Measurements from ENCODE around the gene ELP4.

ELP4 gene

GRCh38 chr11:31768749-31769640 is 259.4 kb downstream of the ELP4 start:
- no peak for DNase-seq (ENCODE audit: low read depth in 4 of 4, low spot score in 1 of 4)

DNA sequence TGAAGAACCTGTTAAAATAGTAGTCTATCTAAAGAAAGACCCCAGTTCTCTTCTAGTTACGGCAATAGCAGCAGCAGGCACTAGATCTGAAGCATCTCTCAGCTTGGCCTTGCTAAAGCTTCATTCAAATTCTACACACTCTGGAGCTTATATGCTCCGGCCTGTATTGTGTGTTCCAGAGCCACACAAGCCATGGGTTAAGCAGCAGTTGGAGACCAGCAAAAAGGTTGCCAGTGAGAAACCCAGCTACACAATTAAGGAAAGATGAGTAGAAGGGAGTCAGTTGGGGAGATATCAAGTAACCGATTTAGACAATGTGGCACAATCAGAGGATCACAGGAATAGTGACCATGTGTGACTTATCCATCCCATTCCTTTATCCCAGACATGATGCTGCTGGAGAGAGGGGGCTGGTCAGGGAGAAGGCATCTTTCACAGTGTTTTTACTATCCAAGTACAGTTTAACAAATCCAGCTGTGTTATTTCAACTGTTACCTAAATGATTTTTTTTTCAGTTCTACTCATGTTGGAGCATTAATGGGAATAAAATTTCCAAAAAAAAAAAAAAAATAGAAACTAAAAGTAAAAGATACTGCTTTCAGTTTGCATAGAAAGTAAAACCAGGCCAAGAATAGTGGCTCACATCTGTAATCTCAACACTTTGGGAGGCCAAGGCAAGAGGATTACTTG is 260.6 kb downstream of the ELP4 start:
- DNase-seq (ENCODE audit: low read depth in 4 of 4, low spot score in 1 of 4): no peak

- DNase-seq (ENCODE audit: low read depth in 4 of 4, low spot score in 1 of 4): no peak
Measured at GRCh38 chr11:31772412-31772811, 262.8 kb downstream of the ELP4 start.

DNA sequence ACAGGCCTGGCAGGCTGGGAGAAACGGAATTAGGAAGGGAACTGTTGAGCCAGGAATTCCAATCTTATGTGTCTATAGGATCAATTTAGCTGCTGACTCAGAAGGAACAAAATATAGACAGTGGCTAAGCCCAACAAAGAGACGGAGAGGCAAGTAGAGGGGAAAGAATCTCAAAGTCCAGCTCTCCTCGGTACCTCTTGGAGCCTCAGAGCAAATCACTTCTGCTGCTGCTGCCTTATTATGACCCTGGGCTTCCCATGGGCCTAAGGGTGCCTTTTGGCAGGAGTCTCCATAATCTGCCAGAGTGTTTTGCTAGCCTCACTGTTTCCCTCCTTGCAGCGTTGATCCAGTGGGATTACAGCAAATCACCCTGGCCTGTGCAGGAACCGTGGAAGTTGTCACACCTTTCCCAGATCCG is 269.8 kb downstream of the ELP4 start:
- DNase-seq (ENCODE audit: low read depth in 4 of 4, low spot score in 1 of 4): no peak

DNA sequence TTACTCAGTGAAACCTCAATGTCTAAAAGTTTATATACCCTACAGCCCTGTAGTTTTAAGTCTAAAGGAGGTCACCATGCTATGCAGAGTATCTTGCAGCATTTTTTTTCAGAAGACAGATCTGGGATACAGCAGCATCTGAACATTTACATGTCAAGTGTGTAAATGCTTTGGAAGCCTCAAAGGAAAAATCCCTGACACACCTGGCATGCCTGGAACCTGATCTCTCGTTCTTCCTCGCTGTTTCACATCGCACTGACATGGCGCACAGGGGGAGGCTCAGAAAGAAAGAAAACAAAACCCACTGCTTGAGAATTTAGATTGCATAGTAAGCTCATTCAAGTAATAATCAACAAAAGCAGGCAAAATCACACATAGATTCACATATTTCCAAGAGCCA is 270.5 kb downstream of the ELP4 start:
- DNase-seq (ENCODE audit: low read depth in 4 of 4, low spot score in 1 of 4): no peak

DNA sequence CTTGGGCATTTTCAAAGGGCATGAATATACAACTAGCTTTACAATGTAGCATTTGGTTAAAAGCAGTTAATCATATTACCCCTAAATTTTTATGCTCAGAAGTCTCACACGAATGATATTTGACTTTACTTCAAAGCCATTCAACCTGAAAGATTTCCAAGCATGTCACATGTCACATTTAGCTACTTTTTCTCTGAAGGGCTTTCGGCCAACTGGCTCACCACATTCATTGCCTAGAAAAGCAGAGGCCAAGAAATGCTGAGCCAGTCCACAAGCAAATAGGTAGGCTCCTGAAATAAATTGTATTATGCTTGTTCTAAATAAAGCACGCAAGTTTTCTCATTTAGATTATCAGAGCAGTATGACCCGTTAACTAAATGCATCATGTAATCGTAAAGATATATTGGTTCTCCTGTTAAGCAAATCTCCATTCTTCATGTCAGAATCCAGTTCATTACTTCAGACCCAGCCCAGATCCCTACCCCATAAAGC is 271.0 kb downstream of the ELP4 start:
- DNase-seq (ENCODE audit: low read depth in 4 of 4, low spot score in 1 of 4): no peak

GRCh38 chr11:31782257-31782656 is 272.7 kb downstream of the ELP4 start:
- no peak for DNase-seq (ENCODE audit: low read depth in 4 of 4, low spot score in 1 of 4)

DNA sequence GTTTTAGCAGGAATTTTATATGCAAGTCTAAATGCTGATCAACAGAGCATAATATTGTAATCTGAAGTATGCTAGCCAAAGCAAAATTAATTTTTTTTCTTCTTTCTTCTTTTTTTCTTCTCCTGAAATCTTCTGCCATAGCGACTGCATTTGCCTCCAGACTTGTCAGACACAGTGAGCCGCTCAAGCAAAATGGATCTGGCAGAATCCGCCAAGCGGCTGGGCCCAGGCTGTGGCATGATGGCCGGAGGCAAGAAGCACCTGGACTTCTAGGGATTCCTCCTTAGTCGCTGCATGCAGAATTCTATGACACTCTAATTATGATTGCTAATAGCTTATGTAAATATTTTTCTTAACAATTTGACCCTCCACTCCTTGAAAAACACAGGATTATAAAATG is 273.7 kb downstream of the ELP4 start:
- no peak for DNase-seq (ENCODE audit: low read depth in 4 of 4, low spot score in 1 of 4)

GRCh38 chr11:31784611-31785010 is 275.0 kb downstream of the ELP4 start:
- DNase-seq (ENCODE audit: low read depth in 4 of 4, low spot score in 1 of 4): no peak

GRCh38 chr11:31786996-31787685 is 277.6 kb downstream of the ELP4 start:
- no peak for DNase-seq (ENCODE audit: low read depth in 4 of 4, low spot score in 1 of 4)

GRCh38 chr11:31788085-31788484 is 278.5 kb downstream of the ELP4 start:
- no peak for DNase-seq (ENCODE audit: low read depth in 4 of 4, low spot score in 1 of 4)

DNA sequence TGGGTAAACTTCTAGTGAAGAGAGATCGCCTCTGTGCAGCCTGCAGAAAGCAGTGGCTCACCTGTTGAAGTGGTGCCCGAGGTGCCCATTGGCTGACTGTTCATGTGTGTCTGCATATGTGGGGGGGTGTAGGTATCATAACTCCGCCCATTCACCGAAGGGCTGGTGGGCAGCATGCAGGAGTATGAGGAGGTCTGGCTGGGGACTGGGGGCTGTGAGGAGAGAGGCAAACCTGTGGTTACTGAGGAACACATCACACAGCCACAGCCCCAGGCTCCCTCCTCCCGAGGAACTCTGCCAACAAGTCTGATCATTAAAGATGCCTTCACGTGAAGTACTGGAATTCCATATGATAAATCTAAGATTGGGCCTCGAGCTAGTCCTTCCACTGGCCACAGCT is 281.1 kb downstream of the ELP4 start:
- DNase-seq (ENCODE audit: low read depth in 4 of 4, low spot score in 1 of 4): no peak

DNA sequence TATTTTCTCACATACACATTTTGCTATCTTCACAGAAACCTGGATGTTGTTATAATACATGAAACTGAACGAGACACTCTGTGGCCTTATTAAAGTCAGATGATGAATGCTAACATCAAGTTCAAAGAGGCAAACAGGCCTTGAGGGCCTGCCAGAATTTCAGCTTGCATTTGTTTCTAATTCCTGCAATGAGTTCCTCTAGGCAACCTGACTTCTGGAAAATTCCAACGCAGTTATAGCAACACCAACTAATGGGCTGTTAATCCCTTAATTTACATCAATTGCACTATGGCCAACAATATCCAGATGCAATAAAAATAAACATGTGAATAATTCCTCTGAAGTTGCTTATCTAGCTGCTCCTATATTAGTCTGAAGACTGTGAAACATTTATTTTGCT is 282.5 kb downstream of the ELP4 start:
- DNase-seq (ENCODE audit: low read depth in 4 of 4, low spot score in 1 of 4): no peak

- no peak for DNase-seq (ENCODE audit: low read depth in 4 of 4, low spot score in 1 of 4)
Measured at GRCh38 chr11:31792456-31792855, 282.9 kb downstream of the ELP4 start.

DNA sequence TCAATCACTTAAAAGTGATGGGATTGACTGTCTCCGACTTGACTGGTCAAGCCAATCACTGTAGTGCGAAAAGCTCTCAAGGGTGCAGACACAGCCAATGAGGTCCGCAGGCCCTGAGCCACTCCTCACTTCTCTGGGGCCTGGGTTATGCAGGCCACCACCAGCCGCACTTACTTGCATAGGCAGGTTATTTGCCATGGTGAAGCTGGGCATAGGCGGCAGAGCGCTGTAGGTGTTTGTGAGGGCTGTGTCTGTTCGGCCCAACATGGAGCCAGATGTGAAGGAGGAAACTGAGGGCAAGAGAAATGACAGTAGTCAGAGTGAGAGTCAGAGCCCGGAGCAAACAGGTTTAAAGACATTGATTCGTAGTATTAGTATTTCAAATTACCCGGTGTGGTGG is 283.7 kb downstream of the ELP4 start:
- DNase-seq (ENCODE audit: low read depth in 4 of 4, low spot score in 1 of 4): no peak

- no peak for DNase-seq (ENCODE audit: low read depth in 4 of 4, low spot score in 1 of 4)
Measured at GRCh38 chr11:31794548-31794947, 285.0 kb downstream of the ELP4 start.

DNA sequence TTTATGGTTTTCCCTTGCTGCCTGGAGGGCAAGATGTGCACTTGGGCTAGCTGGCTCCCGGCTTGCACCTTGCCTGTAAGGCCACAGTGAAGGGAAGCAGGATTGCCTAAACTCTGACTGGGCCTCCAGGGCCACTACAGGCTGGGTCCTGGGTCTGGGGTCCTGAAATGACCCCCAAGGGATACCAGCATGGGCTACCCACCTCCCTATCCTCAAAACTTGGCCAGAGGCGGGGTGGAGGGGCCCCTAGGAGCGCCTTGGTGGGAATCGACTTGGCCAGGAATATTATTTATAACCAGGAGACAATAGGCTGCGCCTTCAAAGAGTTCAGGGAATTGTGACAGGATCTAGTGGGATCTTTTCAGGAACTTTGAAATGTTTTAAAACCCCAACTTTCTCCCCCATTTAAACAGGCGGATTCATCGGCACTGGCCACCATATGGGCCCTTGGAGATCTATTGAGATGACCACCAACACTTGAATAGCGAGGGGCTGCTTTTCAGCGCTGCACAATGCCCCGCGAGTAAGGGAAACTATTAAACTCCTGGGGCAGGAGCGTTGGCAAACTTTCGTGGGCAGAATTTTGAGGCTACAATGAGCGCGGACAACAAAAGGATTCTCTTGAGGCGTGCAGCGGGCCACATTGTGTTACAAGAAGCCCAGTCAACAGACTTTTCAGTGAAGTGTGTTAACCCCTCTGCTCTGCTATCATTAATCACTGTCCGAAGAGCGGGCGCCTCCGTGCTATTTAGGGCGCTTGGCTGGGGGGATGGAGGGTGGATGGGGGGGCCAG is 286.3 kb downstream of the ELP4 start:
- no peak for DNase-seq (ENCODE audit: low read depth in 4 of 4, low spot score in 1 of 4)

- DNase-seq (ENCODE audit: low read depth in 4 of 4, low spot score in 1 of 4): no peak
Measured at GRCh38 chr11:31796499-31797189, 287.1 kb downstream of the ELP4 start.

DNA sequence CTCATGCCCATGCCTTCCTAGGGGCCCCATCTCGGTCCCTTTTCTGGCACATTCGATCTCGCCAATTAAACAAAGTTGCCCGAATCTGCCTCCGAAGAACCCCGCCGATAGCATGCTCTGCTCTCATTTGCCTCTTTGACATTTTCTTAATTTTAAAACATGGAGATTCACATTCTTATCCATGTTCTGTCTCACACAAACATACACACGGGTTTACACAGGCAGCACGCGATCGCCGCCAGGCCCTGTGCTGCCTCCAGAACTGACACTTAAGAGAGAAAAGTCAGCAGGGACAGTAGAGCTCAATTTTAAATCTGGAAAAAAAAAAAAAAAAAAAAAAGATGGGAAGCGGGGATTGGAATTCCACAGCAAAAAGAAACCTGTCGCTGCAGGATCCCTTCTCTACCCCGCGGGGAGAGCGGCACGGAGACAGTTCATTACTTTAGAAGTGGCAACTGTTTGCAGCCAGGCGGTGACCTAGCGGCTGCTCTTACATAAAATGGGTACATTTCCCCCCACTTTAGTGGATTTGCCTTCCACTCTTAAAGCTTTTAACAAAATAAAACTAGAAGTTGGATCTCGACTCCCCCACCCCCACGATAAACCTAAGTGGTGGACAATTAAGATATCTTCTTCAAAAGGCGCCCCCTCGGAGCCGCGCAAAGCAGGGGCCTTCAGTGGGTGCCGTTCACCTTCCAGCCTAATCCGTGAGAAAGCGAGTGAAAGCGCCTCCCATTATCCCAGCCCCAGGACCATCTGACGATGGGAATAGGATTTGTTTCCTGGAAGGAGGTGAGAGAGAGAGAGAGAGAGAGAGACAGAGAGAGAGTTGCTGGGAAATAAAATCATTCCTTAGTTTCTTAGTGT is 287.9 kb downstream of the ELP4 start:
- no peak for DNase-seq (ENCODE audit: low read depth in 4 of 4, low spot score in 1 of 4)

Data from stimulated activated CD4-positive, alpha-beta T cell treated with anti-CD3 and anti-CD28 coated beads, Interleukin-1b, Interleukin-23, amount 100 ng/mL, for 24 hours (primary cell).